Trophoblast cell (in vitro differentiated cells and primary cell): Measurements from ENCODE around the gene C16orf95.
A peak's percentile ranks its signal among the peaks of the same experiment; 100 is the strongest.

Source experiments
- DNase-seq, 2 donors: peaks; one replicate each; pipeline ENCODE4 v3.0.0-alpha.2; 2016
- H2AFZ ChIP-seq: 2 replicates; pipeline ENCODE4 v1.6.1; 2013; ENCODE audit warnings: low read length, moderate library complexity, mild to moderate bottlenecking; ENCODE audit not compliant: insufficient read depth, poor library complexity
- H2AK5ac ChIP-seq: 2 replicates; pipeline ENCODE4 v1.6.1; 2013; ENCODE audit warnings: mild to moderate bottlenecking, low read length
- H2BK120ac ChIP-seq: 2 replicates; pipeline ENCODE4 v1.6.1; 2013; ENCODE audit warnings: low read length, mild to moderate bottlenecking, moderate library complexity; ENCODE audit not compliant: insufficient read depth, poor library complexity
- H2BK12ac ChIP-seq: 2 replicates; pipeline ENCODE4 v1.6.1; 2013; ENCODE audit warnings: mild to moderate bottlenecking, low read length, moderate library complexity
- H2BK5ac ChIP-seq: 2 replicates; pipeline ENCODE4 v1.6.1; 2013; ENCODE audit warnings: low read length, low read depth, moderate library complexity, mild to moderate bottlenecking; ENCODE audit not compliant: poor library complexity
- H3K14ac ChIP-seq: 2 replicates; pipeline ENCODE4 v1.6.1; 2013; ENCODE audit warnings: mild to moderate bottlenecking, low read length
- H3K18ac ChIP-seq: 2 replicates; pipeline ENCODE4 v1.6.1; 2013; ENCODE audit warnings: mild to moderate bottlenecking, low read length
- H3K23ac ChIP-seq: 2 replicates; pipeline ENCODE4 v1.6.1; 2013; ENCODE audit warnings: low read length
- H3K27ac ChIP-seq: 2 replicates; pipeline ENCODE4 v1.5.1; 2013; ENCODE audit warnings: low read depth, mild to moderate bottlenecking, inconsistent platforms, low read length, moderate library complexity
- H3K27me3 ChIP-seq: 2 replicates; pipeline ENCODE4 v1.6.1; 2013; ENCODE audit warnings: inconsistent platforms, mild to moderate bottlenecking, low read length, moderate library complexity; ENCODE audit not compliant: insufficient read depth
- H3K36me3 ChIP-seq, 2 experiments: 1 replicate in 1 of 2; 2 replicates in 1 of 2; pipeline ENCODE4 v1.6.1; 2013; ENCODE audit warnings: low read length in 2 of 2, mild to moderate bottlenecking in 2 of 2, moderate library complexity in 1 of 2; ENCODE audit not compliant: insufficient read depth in 2 of 2, control insufficient read depth in 1 of 2
- H3K4ac ChIP-seq: 2 replicates; pipeline ENCODE4 v1.6.1; 2013; ENCODE audit warnings: low read depth, mild to moderate bottlenecking, low read length, moderate library complexity
- H3K4me1 ChIP-seq, 2 experiments: 1 replicate in 1 of 2; 2 replicates in 1 of 2; pipeline ENCODE4 v1.6.1; 2013; ENCODE audit warnings: low read length in 2 of 2, mild to moderate bottlenecking in 2 of 2, moderate library complexity in 1 of 2; ENCODE audit not compliant: insufficient read depth in 2 of 2, control insufficient read depth in 1 of 2
- H3K4me2 ChIP-seq: 2 replicates; pipeline ENCODE4 v1.6.1; 2013; ENCODE audit warnings: inconsistent platforms, mild to moderate bottlenecking, low read length, moderate library complexity
- H3K4me3 ChIP-seq: 2 replicates; pipeline ENCODE4 v1.5.1; 2013; ENCODE audit warnings: mild to moderate bottlenecking, low read depth, low read length, inconsistent platforms
- H3K79me1 ChIP-seq: one replicate; pipeline ENCODE4 v1.6.1; 2013; ENCODE audit warnings: low read length
- H3K79me2 ChIP-seq: 2 replicates; pipeline ENCODE4 v1.6.1; 2013; ENCODE audit warnings: low read length, mild to moderate bottlenecking; ENCODE audit not compliant: control insufficient read depth, insufficient read depth, poor library complexity
- H3K9ac ChIP-seq: 2 replicates; pipeline ENCODE4 v1.6.1; 2013; ENCODE audit warnings: mild to moderate bottlenecking, low read length
- H3K9me3 ChIP-seq: 2 replicates; pipeline ENCODE4 v1.6.1; 2013; ENCODE audit warnings: low read depth, mild to moderate bottlenecking, control low read depth, inconsistent platforms, low read length; ENCODE audit not compliant: insufficient read depth
- H4K12ac ChIP-seq: 2 replicates; pipeline ENCODE4 v1.6.1; 2013; ENCODE audit warnings: low read depth, mild to moderate bottlenecking, low read length, moderate library complexity
- H4K8ac ChIP-seq: 2 replicates; pipeline ENCODE4 v1.6.1; 2013; ENCODE audit warnings: low read depth, mild to moderate bottlenecking, low read length, moderate library complexity
- H4K91ac ChIP-seq: one replicate; pipeline ENCODE4 v1.6.1; 2013; ENCODE audit warnings: low read depth, mild to moderate bottlenecking, low read length, moderate library complexity
- WGBS: extraction: QIAGEN DNeasy Blood & Tissue Kit; methylation state at CpG from one replicate; pipeline ENCODE4 v1.1.7; 2013; ENCODE audit warnings: missing lambda C conversion rate; ENCODE audit not compliant: insufficient read length, insufficient coverage; ENCODE audit errors: extremely low coverage; 5-methylcytosine and 5-hydroxymethylcytosine counted together

The C16orf95 gene

DNA sequence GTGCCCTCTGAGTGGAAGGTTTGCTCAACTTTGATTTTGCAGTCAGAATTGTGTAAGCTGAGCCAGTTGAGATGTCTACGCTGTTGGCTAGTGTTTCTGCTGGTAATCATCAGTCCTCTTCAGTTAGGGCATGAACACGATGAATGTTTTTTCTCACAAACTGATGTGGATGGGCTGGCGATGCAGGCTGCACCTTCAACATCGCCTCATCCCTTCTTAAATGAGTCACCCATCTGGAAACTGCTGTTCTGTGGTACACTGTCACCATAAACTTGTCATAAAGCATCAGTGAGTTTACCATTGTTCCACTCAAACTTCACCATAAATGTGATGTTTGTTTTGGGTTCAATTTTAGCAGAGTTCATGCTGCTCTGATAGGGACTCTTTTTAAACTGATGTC lies 8.4 kb downstream of the C16orf95 start:
- no peak overlapping the region for H3K27ac ChIP-seq
- H3K9ac ChIP-seq, result no peak overlapping the region
- H4K8ac ChIP-seq, result no peak overlapping the region
- no peak overlapping the region for H3K18ac ChIP-seq
- H3K4ac ChIP-seq, result no peak overlapping the region
- H3K4me1 ChIP-seq, result peaks cover 0 to 3% of the 10 kb centered on the region in 2 experiments
- no peak overlapping the region for H4K91ac ChIP-seq
- no peak overlapping the region for H3K23ac ChIP-seq
- no CpG with 5 or more reads among the region's 4 CpGs for whole genome bisulfite sequencing
- no peak overlapping the region for H3K4me3 ChIP-seq
- H3K79me1 ChIP-seq, result no peaks in the 10 kb centered on the region
- no peak for DNase-seq
- H2BK12ac ChIP-seq, result no peak overlapping the region
- H2BK120ac ChIP-seq, result no peak overlapping the region
- peaks cover 2% of the 10 kb centered on the region for H3K9me3 ChIP-seq
- no peaks in the 10 kb centered on the region for H3K79me2 ChIP-seq
- no peaks in the 10 kb centered on the region for H3K36me3 ChIP-seq
- H3K4me2 ChIP-seq, result no peak overlapping the region
- H3K27me3 ChIP-seq, result no peaks in the 10 kb centered on the region
- no peak overlapping the region for H3K14ac ChIP-seq
- no peak overlapping the region for H4K12ac ChIP-seq
- H2AFZ ChIP-seq, result no peak overlapping the region
- H2BK5ac ChIP-seq, result no peak overlapping the region
- no peak overlapping the region for H2AK5ac ChIP-seq

DNA sequence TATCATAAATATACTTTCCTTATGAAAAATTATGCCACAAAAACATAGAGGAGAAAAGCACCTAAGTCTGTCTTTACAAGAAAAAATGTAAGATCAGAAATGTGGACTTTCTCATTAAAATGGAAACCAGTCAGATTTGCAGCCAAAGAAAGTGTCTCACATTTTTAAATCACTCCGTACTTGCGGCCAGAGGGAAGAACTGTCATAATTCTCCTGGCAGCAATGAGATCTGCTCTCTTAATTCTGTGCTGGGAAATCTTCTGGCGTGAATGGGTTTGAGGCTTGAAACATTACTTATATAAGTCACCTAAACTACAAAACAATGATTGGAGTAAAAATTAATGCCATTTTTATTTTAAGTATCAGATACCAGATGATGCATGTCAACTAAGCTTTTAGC lies 10.7 kb downstream of the C16orf95 start:
- Histone ChIP-seq H3K23ac (no peak overlapping the region), H4K91ac (no peak overlapping the region), H2BK12ac (no peak overlapping the region), H3K36me3 (no peaks in the 10 kb centered on the region), H2BK120ac (no peak overlapping the region), H3K14ac (no peak overlapping the region), H3K4me1 (peaks cover 0 to 7% of the 10 kb centered on the region in 2 experiments), H2AK5ac (no peak overlapping the region), H3K9ac (no peak overlapping the region), H3K27me3 (no peaks in the 10 kb centered on the region), H3K79me2 (no peaks in the 10 kb centered on the region), H3K27ac (no peak overlapping the region), H3K18ac (no peak overlapping the region), H3K79me1 (no peaks in the 10 kb centered on the region), H3K4me2 (no peak overlapping the region), H3K4me3 (no peak overlapping the region), H3K9me3 (peaks cover 2% of the 10 kb centered on the region), H2AFZ (no peak overlapping the region), H4K8ac (no peak overlapping the region), H2BK5ac (no peak overlapping the region), H3K4ac (no peak overlapping the region), H4K12ac (no peak overlapping the region)
- no peak for DNase-seq
- no CpG with 5 or more reads among the region's 3 CpGs for WGBS

DNA sequence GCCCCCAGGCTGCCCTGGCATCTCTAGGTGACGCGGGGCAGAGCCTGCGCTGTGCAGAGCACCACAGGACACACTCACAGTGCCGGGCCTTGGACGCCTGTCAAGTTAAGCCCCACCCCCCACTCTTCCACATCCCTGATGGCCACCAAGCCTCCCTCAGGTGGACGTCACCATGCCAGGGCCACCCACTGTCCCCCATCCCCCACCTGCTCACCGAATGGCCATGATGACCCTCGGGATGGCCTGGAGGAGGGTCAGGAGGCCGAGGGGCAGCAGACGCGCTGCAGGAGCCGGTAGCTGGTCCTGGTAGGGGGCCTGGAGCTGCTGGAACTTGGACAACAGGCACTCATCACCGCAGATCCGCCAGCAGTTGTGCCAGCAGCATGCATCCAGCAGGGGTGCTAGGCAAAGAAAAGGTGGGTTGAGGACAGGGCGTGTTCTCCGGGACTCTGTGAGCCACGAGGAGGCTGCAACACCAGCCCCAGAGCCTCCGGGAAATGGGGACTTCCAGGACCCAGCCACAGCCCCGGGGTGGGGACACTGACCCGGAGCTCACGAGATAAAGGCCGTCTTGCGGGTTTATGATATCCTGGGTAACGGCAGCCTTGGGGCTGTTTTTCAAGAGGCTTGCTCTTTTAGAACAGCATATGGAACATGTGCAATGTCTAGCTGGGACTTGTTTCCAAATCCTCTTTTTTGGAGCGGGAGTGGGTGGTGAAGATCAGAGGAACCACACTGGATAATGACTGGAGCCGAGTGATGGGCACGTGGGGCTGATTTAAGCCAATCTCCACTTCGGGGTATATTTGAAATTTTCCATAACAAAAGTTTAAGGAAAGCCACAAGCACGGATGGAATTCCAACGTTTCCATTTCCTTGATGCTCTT lies 11.4 kb downstream of the C16orf95 start:
- Histone ChIP-seq H2BK5ac (no peak overlapping the region), H4K8ac (no peak overlapping the region), H2AFZ (no peak overlapping the region), H3K4me3 (no peak overlapping the region), H3K36me3 (no peaks in the 10 kb centered on the region), H2BK120ac (no peak overlapping the region), H2BK12ac (no peak overlapping the region), H3K9ac (no peak overlapping the region), H3K27me3 (no peaks in the 10 kb centered on the region), H4K91ac (no peak overlapping the region), H3K14ac (no peak overlapping the region), H2AK5ac (no peak overlapping the region), H4K12ac (no peak overlapping the region), H3K4ac (no peak overlapping the region), H3K4me1 (peaks cover 0 to 7% of the 10 kb centered on the region in 2 experiments), H3K27ac (no peak overlapping the region), H3K4me2 (no peak overlapping the region), H3K18ac (peak overlapping the region; percentile 27), H3K79me2 (no peaks in the 10 kb centered on the region), H3K79me1 (no peaks in the 10 kb centered on the region), H3K23ac (no peak overlapping the region), H3K9me3 (peaks cover 2% of the 10 kb centered on the region)
- no peak for DNase-seq
- no CpG with 5 or more reads among the region's 30 CpGs for WGBS

DNA sequence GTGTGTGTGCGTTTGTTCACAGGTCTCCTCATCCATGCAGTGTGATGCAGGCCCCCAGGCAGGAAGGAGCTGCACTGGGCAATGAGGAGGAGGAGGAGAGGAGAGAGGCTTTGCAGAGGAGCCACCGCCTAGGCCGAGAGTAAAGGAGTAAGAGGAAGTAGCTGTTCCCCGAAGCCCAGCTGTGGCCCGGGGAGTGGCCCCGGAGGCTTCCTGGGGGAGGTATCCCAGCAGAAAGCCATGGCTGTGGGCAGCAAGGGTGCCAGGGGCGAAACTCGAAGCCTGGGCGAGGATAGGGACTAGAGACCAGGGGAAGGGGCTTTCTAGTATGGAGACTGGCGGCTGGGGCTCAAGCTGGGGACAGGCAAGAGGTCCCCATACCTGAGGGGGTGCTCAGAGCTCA lies 12.2 kb downstream of the C16orf95 start:
- H3K27me3 ChIP-seq, result no peaks in the 10 kb centered on the region
- H4K12ac ChIP-seq, result no peak overlapping the region
- no peak overlapping the region for H2AK5ac ChIP-seq
- no peaks in the 10 kb centered on the region for H3K79me2 ChIP-seq
- H2BK12ac ChIP-seq, result no peak overlapping the region
- H3K36me3 ChIP-seq, result no peaks in the 10 kb centered on the region
- no peak overlapping the region for H3K4ac ChIP-seq
- H3K9ac ChIP-seq, result no peak overlapping the region
- H3K9me3 ChIP-seq, result peaks cover 2% of the 10 kb centered on the region
- no peak overlapping the region for H2BK120ac ChIP-seq
- no peak overlapping the region for H3K23ac ChIP-seq
- H3K4me2 ChIP-seq, result no peak overlapping the region
- H3K79me1 ChIP-seq, result no peaks in the 10 kb centered on the region
- no peak overlapping the region for H2AFZ ChIP-seq
- H4K91ac ChIP-seq, result no peak overlapping the region
- no peak overlapping the region for H3K18ac ChIP-seq
- no peak overlapping the region for H3K14ac ChIP-seq
- DNase-seq, result no peak
- no peak overlapping the region for H3K4me3 ChIP-seq
- no peak overlapping the region for H4K8ac ChIP-seq
- H3K4me1 ChIP-seq, result peaks cover 0 to 7% of the 10 kb centered on the region in 2 experiments
- H3K27ac ChIP-seq, result no peak overlapping the region
- WGBS, result no CpG with 5 or more reads among the region's 10 CpGs
- H2BK5ac ChIP-seq, result no peak overlapping the region
